GM21619 (cell line): ENCODE measurements around the gene CHMP5.
A peak's percentile ranks its signal among the peaks of the same experiment; 100 is the strongest.

Experiments used
- ATAC-seq: cut with Tn5 transposase; IDR thresholded peaks from one replicate; pipeline ENCODE4 v1.9.1; 2021; ENCODE audit not compliant: unreplicated experiment

Gene CHMP5

GRCh38 chr9:33273266-33273971 lies 8.6 kb downstream of the CHMP5 start:
- ATAC-seq: no peak

GRCh38 chr9:33273972-33274328 lies 9.1 kb downstream of the CHMP5 start:
- no peak for ATAC-seq

GRCh38 chr9:33277484-33277883 lies 12.6 kb downstream of the CHMP5 start:
- no peak for ATAC-seq

GRCh38 chr9:33285502-33285901 lies 20.7 kb downstream of the CHMP5 start:
- no peak for ATAC-seq

- ATAC-seq: no peak
These were observed 22.2 kb downstream of the CHMP5 start for GRCh38 chr9:33287087-33287490.

- no peak for ATAC-seq
These were observed 23.4 kb downstream of the CHMP5 start for GRCh38 chr9:33288235-33288634.

GRCh38 chr9:33288828-33289483 lies 24.1 kb downstream of the CHMP5 start:
- ATAC-seq: no peak

GRCh38 chr9:33289496-33289895 lies 24.6 kb downstream of the CHMP5 start:
- ATAC-seq: no peak

GRCh38 chr9:33289936-33290246 lies 25.0 kb downstream of the CHMP5 start:
- ATAC-seq: peak; percentile 22

GRCh38 chr9:33290247-33291030 lies 25.6 kb downstream of the CHMP5 start, which contains the start of gene NFX1:
Gene NFX1 (plus strand): TSS chr9:33290516. CDS start chr9:33290573, 57 bp downstream.
- peak; percentile 82 for ATAC-seq

GRCh38 chr9:33291031-33291397 lies 26.2 kb downstream of the CHMP5 start:
- no peak for ATAC-seq

- ATAC-seq: no peak
These were observed 27.1 kb downstream of the CHMP5 start for GRCh38 chr9:33291901-33292300.

GRCh38 chr9:33293782-33294181 lies 28.9 kb downstream of the CHMP5 start:
- no peak for ATAC-seq

GRCh38 chr9:33294670-33295432 lies 30.0 kb downstream of the CHMP5 start:
- no peak for ATAC-seq

- peak; percentile 30 for ATAC-seq
These were observed 30.7 kb downstream of the CHMP5 start for GRCh38 chr9:33295571-33295970.

- ATAC-seq: peak; percentile 84
These were observed 32.6 kb downstream of the CHMP5 start for GRCh38 chr9:33297432-33297831.

GRCh38 chr9:33300546-33300945 lies 35.7 kb downstream of the CHMP5 start:
- ATAC-seq: no peak

GRCh38 chr9:33304362-33304761 lies 39.5 kb downstream of the CHMP5 start:
- no peak for ATAC-seq

- no peak for ATAC-seq
These were observed 41.2 kb downstream of the CHMP5 start for GRCh38 chr9:33306037-33306436.

- no peak for ATAC-seq
These were observed 42.2 kb downstream of the CHMP5 start for GRCh38 chr9:33307067-33307466.

GRCh38 chr9:33309903-33310302 lies 45.1 kb downstream of the CHMP5 start:
- ATAC-seq: no peak
